WTC11 (cell line): ENCODE data around the gene PRKCB. TPM values are rescaled to one million over a fixed set of nuclear protein-coding genes. Genes with fewer than 3 reads are reported as not detected.

Source experiments
- ATAC-seq: fragments of 200-7000 bp; cut with Tn5 transposase; 2 replicates; pipeline ENCODE4 v1.10.0; 2021; ENCODE audit warnings: mild to moderate bottlenecking, moderate library complexity
- CTCF ChIA-PET: fragments of 300-600 bp; sonication (Branson Sonifier 250); formaldehyde crosslinking; loops from one replicate; lab custom pipeline; 2021; ENCODE audit warnings: antibody characterized with exemption; lab: Charles Lee
- POLR2A ChIA-PET: fragments of 350-600 bp; sonication (Branson Sonifier 250); formaldehyde crosslinking; loops from one replicate; lab custom pipeline; 2021; ENCODE audit warnings: antibody characterized with exemption; lab: Charles Lee
- DNase-seq: peaks from one replicate; pipeline ENCODE4 v3.0.0; 2021; ENCODE audit warnings: low spot score
- H3K27ac Mint-ChIP-seq: 2 replicates; pipeline ENCODE4 v1.8.0; 2021; ENCODE audit warnings: mixed read lengths
- H3K27me3 Mint-ChIP-seq: 2 replicates; pipeline ENCODE4 v1.8.0; 2021; ENCODE audit warnings: low read depth, mild to moderate bottlenecking, moderate library complexity, mixed read lengths
- H3K36me3 Mint-ChIP-seq: 2 replicates; pipeline ENCODE4 v1.8.0; 2021; ENCODE audit warnings: mixed read lengths
- H3K4me1 Mint-ChIP-seq: 2 replicates; pipeline ENCODE4 v1.8.0; 2022; ENCODE audit warnings: mixed read lengths
- H3K4me3 Mint-ChIP-seq: 2 replicates; pipeline ENCODE4 v1.8.0; 2021; ENCODE audit warnings: mild to moderate bottlenecking, moderate library complexity, mixed read lengths
- H3K9me3 Mint-ChIP-seq: 2 replicates; pipeline ENCODE4 v1.8.0; 2021; ENCODE audit warnings: mixed read lengths
- CTCF ChIP-seq: fragments of 200-600 bp; IDR thresholded peaks from 2 replicates; pipeline ENCODE4 v1.8.0; 2022; ENCODE audit warnings: antibody characterized with exemption
- ETV6 ChIP-seq: sonication (generic); formaldehyde crosslinking; IDR thresholded peaks from 2 replicates; pipeline ENCODE4 v1.8.1; 2022; ENCODE audit warnings: mild to moderate bottlenecking, missing genetic modification reagents
- GRHL2 ChIP-seq: fragments of 250-450 bp; sonication (Bioruptor Pico); IDR thresholded peaks from 2 replicates; pipeline ENCODE4 v1.8.0; 2022; ENCODE audit warnings: mild to moderate bottlenecking, moderate library complexity; ENCODE audit not compliant: insufficient replicate concordance, severe bottlenecking
- NR2C2 ChIP-seq: sonication (generic); formaldehyde crosslinking; IDR thresholded peaks from 2 replicates; pipeline ENCODE4 v1.8.0; 2022; ENCODE audit warnings: mild to moderate bottlenecking, missing genetic modification reagents
- PRDM15 ChIP-seq: sonication (generic); formaldehyde crosslinking; IDR thresholded peaks from 2 replicates; pipeline ENCODE4 v1.8.0; 2022; ENCODE audit warnings: missing genetic modification reagents
- TEAD1 ChIP-seq: sonication (generic); formaldehyde crosslinking; IDR thresholded peaks from 2 replicates; pipeline ENCODE4 v1.8.0; 2022; ENCODE audit warnings: mild to moderate bottlenecking, missing genetic modification reagents
- ZNF219 ChIP-seq: sonication (generic); formaldehyde crosslinking; IDR thresholded peaks from 2 replicates; pipeline ENCODE4 v1.8.0; 2023; ENCODE audit warnings: missing genetic modification reagents, mild to moderate bottlenecking, borderline replicate concordance
- ZNF416 ChIP-seq: fragments of 250-450 bp; sonication (Bioruptor Pico); IDR thresholded peaks from 2 replicates; pipeline ENCODE4 v1.9.0; 2021; ENCODE audit warnings: mild to moderate bottlenecking, inconsistent platforms
- total RNA-seq: library from RNA; stranded (reverse); gene quantifications from 3 replicates; pipeline ENCODE4 v1.2.3, GENCODE V29; 2021
- TF ChIP-seq, protein P1 (sequence below): sonication (generic); formaldehyde crosslinking; IDR thresholded peaks from 2 replicates; pipeline ENCODE4 v1.8.1; 2022; ENCODE audit warnings: missing genetic modification reagents, borderline replicate concordance
- TF ChIP-seq, protein P2 (sequence below): sonication (generic); formaldehyde crosslinking; IDR thresholded peaks from 2 replicates; pipeline ENCODE4 v1.8.0; 2023; ENCODE audit warnings: missing genetic modification reagents, mild to moderate bottlenecking, borderline replicate concordance
- TF ChIP-seq, protein P3 (sequence below): sonication (generic); formaldehyde crosslinking; IDR thresholded peaks from 2 replicates; pipeline ENCODE4 v1.8.1; 2023; ENCODE audit warnings: mild to moderate bottlenecking, missing genetic modification reagents, moderate library complexity

The PRKCB gene
- total RNA-seq, 1 experiment from 2014 or later = 6.9 TPM

- Mint-ChIP-seq H3K27me3 (peaks cover 16% of the 10 kb centered on the region), H3K9me3 (no peaks in the 10 kb centered on the region; the same call in 1 of the 2 replicates), H3K27ac (no peak overlapping the region), H3K4me1 (peaks cover 17% of the 10 kb centered on the region), H3K36me3 (no peaks in the 10 kb centered on the region), H3K4me3 (no peak overlapping the region)
- ChIA-PET CTCF (interaction anchor here (1.2 kb wide), 1 partner anchor 30 kb away, joined by 3 read pairs; no protein-coding TSS in a partner anchor), POLR2A (no interaction called here)
- TF ChIP-seq ZNF219 (CRISPR knock-in tag) (no peak), PRDM15 (CRISPR knock-in tag) (no peak), ZNF416 (no peak), GRHL2 (CRISPR knock-in tag) (no peak), CTCF (no peak), ETV6 (CRISPR knock-in tag) (no peak), NR2C2 (CRISPR knock-in tag) (no peak), TEAD1 (CRISPR knock-in tag) (no peak)
- TF ChIP-seq, protein P1, sequence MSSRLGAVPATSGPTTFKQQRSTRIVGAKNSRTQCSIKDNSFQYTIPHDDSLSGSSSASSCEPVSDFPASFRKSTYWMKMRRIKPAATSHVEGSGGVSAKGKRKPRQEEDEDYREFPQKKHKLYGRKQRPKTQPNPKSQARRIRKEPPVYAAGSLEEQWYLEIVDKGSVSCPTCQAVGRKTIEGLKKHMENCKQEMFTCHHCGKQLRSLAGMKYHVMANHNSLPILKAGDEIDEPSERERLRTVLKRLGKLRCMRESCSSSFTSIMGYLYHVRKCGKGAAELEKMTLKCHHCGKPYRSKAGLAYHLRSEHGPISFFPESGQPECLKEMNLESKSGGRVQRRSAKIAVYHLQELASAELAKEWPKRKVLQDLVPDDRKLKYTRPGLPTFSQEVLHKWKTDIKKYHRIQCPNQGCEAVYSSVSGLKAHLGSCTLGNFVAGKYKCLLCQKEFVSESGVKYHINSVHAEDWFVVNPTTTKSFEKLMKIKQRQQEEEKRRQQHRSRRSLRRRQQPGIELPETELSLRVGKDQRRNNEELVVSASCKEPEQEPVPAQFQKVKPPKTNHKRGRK (CRISPR knock-in tag) = no peak
- TF ChIP-seq, protein P2, sequence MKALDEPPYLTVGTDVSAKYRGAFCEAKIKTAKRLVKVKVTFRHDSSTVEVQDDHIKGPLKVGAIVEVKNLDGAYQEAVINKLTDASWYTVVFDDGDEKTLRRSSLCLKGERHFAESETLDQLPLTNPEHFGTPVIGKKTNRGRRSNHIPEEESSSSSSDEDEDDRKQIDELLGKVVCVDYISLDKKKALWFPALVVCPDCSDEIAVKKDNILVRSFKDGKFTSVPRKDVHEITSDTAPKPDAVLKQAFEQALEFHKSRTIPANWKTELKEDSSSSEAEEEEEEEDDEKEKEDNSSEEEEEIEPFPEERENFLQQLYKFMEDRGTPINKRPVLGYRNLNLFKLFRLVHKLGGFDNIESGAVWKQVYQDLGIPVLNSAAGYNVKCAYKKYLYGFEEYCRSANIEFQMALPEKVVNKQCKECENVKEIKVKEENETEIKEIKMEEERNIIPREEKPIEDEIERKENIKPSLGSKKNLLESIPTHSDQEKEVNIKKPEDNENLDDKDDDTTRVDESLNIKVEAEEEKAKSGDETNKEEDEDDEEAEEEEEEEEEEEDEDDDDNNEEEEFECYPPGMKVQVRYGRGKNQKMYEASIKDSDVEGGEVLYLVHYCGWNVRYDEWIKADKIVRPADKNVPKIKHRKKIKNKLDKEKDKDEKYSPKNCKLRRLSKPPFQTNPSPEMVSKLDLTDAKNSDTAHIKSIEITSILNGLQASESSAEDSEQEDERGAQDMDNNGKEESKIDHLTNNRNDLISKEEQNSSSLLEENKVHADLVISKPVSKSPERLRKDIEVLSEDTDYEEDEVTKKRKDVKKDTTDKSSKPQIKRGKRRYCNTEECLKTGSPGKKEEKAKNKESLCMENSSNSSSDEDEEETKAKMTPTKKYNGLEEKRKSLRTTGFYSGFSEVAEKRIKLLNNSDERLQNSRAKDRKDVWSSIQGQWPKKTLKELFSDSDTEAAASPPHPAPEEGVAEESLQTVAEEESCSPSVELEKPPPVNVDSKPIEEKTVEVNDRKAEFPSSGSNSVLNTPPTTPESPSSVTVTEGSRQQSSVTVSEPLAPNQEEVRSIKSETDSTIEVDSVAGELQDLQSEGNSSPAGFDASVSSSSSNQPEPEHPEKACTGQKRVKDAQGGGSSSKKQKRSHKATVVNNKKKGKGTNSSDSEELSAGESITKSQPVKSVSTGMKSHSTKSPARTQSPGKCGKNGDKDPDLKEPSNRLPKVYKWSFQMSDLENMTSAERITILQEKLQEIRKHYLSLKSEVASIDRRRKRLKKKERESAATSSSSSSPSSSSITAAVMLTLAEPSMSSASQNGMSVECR (CRISPR knock-in tag) = no peak
- TF ChIP-seq, protein P3, sequence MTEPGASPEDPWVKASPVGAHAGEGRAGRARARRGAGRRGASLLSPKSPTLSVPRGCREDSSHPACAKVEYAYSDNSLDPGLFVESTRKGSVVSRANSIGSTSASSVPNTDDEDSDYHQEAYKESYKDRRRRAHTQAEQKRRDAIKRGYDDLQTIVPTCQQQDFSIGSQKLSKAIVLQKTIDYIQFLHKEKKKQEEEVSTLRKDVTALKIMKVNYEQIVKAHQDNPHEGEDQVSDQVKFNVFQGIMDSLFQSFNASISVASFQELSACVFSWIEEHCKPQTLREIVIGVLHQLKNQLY (CRISPR knock-in tag) = no peak
- no peak for ATAC-seq
- DNase-seq = no peak
Measured at GRCh38 chr16:23979982-23980381, 144.2 kb downstream of the PRKCB start.
